DND-41 (cell line): ENCODE results near the gene NOXA1.

Experiments used
- ATAC-seq: fragments of 200-7000 bp; cut with Tn5 transposase; 3 replicates; pipeline ENCODE4 v1.9.1; 2021; ENCODE audit warnings: low read depth; ENCODE audit not compliant: insufficient read depth
- DNase-seq: peaks from one replicate; pipeline ENCODE4 v3.0.0-alpha.2; 2020
- H2AFZ ChIP-seq: 2 replicates; pipeline ENCODE4 v1.6.0; 2012; ENCODE audit warnings: low read depth, low read length
- H3K27ac ChIP-seq: 2 replicates; pipeline ENCODE4 v1.5.1; 2012; ENCODE audit warnings: low read length, inconsistent platforms
- H3K27me3 ChIP-seq: fragments of 200-600 bp; sonication (generic); 2 replicates; pipeline ENCODE4 v1.6.0; 2012; ENCODE audit warnings: low read length, mild to moderate bottlenecking, inconsistent platforms; ENCODE audit not compliant: insufficient read depth, poor library complexity
- H3K36me3 ChIP-seq: 2 replicates; pipeline ENCODE4 v1.5.1; 2012; ENCODE audit warnings: low read length, inconsistent platforms; ENCODE audit not compliant: insufficient read depth
- H3K4me1 ChIP-seq: 2 replicates; pipeline ENCODE4 v1.5.1; 2012; ENCODE audit warnings: mild to moderate bottlenecking, low read length; ENCODE audit not compliant: insufficient read depth
- H3K4me2 ChIP-seq: 2 replicates; pipeline ENCODE4 v1.6.0; 2012; ENCODE audit warnings: mild to moderate bottlenecking, moderate library complexity, low read length, inconsistent platforms; ENCODE audit not compliant: insufficient read depth
- H3K4me3 ChIP-seq, 2 experiments: fragments of 200-600 bp in 1 of 2; shearing (Covaris generic) in 1 of 2; 2 replicates each; pipeline ENCODE4 v1.5.1; 2012 to 2016; ENCODE audit warnings: inconsistent platforms in 2 of 2, low read length in 2 of 2, mild to moderate bottlenecking in 2 of 2, low read depth in 1 of 2, moderate library complexity in 1 of 2
- H3K79me2 ChIP-seq: 2 replicates; pipeline ENCODE4 v1.6.0; 2012; ENCODE audit warnings: low read length, inconsistent platforms; ENCODE audit not compliant: insufficient read depth
- H3K9ac ChIP-seq: 2 replicates; pipeline ENCODE4 v1.6.0; 2012; ENCODE audit warnings: low read depth, mild to moderate bottlenecking, inconsistent platforms, low read length, moderate library complexity
- H3K9me3 ChIP-seq: 2 replicates; pipeline ENCODE4 v1.5.1; 2012; ENCODE audit warnings: low read length, moderate library complexity, mild to moderate bottlenecking, inconsistent platforms; ENCODE audit not compliant: insufficient read depth, severe bottlenecking
- H4K20me1 ChIP-seq: 2 replicates; pipeline ENCODE4 v1.6.0; 2012; ENCODE audit warnings: low read length; ENCODE audit not compliant: insufficient read depth
- EZH2 ChIP-seq: IDR thresholded peaks from 3 replicates; pipeline ENCODE4 v1.6.1; 2012; ENCODE audit warnings: borderline replicate concordance, low read depth, mild to moderate bottlenecking, moderate library complexity, low read length, inconsistent platforms; ENCODE audit not compliant: severe bottlenecking
- TF ChIP-seq, protein P1 (sequence below): IDR thresholded peaks from 2 replicates; pipeline ENCODE4 v1.5.1; 2012; ENCODE audit warnings: borderline replicate concordance, low read length, moderate library complexity, mild to moderate bottlenecking; ENCODE audit not compliant: poor library complexity, severe bottlenecking; ENCODE audit errors: extremely low read depth

Gene NOXA1

DNA sequence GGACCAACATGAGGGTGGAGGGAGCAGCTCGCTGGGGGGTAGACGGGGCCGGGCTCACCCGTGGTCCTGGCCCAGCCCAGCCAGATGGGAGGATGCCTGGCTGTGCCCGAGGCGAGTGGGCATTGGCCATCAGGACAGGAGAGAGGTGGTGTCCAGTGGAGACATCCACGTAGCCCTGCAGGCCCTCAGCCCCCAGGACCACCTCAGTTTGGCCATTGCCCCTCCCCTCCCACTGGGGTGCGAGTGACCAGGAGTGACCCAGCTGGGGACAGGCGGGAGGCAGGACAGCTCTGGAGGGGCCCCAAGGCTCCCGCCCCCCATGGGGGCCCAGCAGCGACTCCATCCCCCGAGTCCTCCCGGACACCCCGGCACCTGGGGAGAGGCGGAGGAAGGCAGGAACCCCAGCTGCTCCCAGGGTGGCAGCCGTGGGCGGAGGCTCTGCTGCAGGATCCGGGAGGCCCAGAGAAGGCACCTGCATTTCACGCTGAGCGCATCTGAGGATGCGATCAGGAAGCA is 8.3 kb downstream of the NOXA1 start:
- DNase-seq = no peak
- ATAC-seq = no peak
- Histone ChIP-seq H3K36me3 (no peaks in the 10 kb centered on the region), H3K4me3 (no peak overlapping the region), H3K79me2 (no peaks in the 10 kb centered on the region), H2AFZ (no peak overlapping the region), H3K4me2 (no peak overlapping the region), H3K9ac (no peak overlapping the region), H3K4me1 (no peaks in the 10 kb centered on the region), H4K20me1 (no peaks in the 10 kb centered on the region), H3K27ac (no peak overlapping the region), H3K27me3 (no peaks in the 10 kb centered on the region), H3K9me3 (no peaks in the 10 kb centered on the region)
- no peak for TF ChIP-seq EZH2
- TF ChIP-seq, protein P1, sequence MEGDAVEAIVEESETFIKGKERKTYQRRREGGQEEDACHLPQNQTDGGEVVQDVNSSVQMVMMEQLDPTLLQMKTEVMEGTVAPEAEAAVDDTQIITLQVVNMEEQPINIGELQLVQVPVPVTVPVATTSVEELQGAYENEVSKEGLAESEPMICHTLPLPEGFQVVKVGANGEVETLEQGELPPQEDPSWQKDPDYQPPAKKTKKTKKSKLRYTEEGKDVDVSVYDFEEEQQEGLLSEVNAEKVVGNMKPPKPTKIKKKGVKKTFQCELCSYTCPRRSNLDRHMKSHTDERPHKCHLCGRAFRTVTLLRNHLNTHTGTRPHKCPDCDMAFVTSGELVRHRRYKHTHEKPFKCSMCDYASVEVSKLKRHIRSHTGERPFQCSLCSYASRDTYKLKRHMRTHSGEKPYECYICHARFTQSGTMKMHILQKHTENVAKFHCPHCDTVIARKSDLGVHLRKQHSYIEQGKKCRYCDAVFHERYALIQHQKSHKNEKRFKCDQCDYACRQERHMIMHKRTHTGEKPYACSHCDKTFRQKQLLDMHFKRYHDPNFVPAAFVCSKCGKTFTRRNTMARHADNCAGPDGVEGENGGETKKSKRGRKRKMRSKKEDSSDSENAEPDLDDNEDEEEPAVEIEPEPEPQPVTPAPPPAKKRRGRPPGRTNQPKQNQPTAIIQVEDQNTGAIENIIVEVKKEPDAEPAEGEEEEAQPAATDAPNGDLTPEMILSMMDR = no peak

DNA sequence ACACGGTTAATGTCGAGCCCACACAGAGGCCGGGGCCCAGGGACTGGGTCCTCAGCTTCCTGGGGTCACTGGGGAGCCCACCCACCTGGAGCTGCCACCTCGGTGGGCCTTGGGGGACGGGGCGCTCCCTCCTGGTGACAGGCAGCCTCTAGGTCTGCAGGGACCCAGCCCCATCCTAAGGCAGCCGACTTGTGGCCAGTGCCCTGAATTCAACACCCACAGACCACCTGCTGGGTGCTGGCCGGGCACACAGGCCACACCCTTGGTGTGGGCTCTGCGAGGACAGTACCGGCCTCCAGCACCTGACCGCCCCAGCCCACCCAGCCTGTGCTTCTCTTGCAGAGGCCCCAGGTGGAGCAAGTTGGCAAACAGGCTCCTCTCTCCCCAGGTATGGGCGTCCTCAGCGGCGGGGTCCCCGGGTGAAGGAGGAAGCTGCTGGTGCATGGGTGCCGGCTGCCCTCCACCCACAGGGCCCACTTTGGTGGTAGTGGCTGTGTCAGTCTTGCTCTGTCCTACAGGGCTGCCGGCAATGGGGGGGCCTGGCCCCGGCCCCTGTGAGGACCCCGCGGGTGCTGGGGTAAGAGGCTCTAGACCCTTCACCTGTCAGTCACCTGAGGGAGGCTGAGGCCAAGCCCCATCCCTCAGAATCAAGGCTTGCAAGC is 9.6 kb downstream of the NOXA1 start:
- H3K27me3 ChIP-seq = no peaks in the 10 kb centered on the region
- ATAC-seq (no peak), DNase-seq (no peak)
- no peak overlapping the region for H2AFZ ChIP-seq
- H4K20me1 ChIP-seq = peaks cover 4% of the 10 kb centered on the region; the same call in 1 of the 2 replicates
- no peak overlapping the region for H3K4me2 ChIP-seq
- H3K9ac ChIP-seq = no peak overlapping the region
- no peak overlapping the region for H3K4me3 ChIP-seq
- H3K4me1 ChIP-seq = no peaks in the 10 kb centered on the region
- no peaks in the 10 kb centered on the region for H3K79me2 ChIP-seq
- H3K9me3 ChIP-seq = no peaks in the 10 kb centered on the region
- H3K27ac ChIP-seq = no peak overlapping the region
- H3K36me3 ChIP-seq = no peaks in the 10 kb centered on the region
- TF ChIP-seq EZH2 = no peak
- TF ChIP-seq, protein P1 = no peak

DNA sequence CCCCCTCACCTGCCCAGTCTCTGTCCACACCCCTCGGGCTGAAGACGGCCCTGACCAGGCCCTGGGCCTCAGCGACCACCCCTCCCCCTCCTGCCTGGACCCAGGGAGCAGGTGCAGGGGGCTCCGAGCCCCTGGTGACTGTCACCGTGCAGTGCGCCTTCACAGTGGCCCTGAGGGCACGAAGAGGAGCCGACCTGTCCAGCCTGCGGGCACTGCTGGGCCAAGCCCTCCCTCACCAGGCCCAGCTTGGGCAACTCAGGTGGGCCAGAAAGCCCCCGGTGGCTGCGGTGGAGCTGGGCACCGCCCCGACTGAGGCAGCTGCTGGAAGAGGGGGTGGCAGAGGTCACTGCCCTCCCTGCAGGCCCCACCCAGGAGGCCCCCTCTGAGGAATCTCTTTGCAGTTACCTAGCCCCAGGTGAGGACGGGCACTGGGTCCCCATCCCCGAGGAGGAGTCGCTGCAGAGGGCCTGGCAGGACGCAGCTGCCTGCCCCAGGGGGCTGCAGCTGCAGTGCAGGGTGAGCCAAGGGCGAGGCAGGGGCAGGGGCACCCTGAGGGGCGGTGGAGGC is 10.2 kb downstream of the NOXA1 start:
- Histone ChIP-seq H3K4me1 (no peaks in the 10 kb centered on the region), H4K20me1 (peaks cover 7% of the 10 kb centered on the region; the same call in 1 of the 2 replicates), H3K4me2 (no peak overlapping the region), H2AFZ (no peak overlapping the region), H3K79me2 (no peaks in the 10 kb centered on the region), H3K36me3 (no peaks in the 10 kb centered on the region), H3K4me3 (no peak overlapping the region), H3K9ac (no peak overlapping the region), H3K9me3 (no peaks in the 10 kb centered on the region), H3K27me3 (no peaks in the 10 kb centered on the region), H3K27ac (no peak overlapping the region)
- DNase-seq = no peak
- TF ChIP-seq, protein P1 = no peak
- TF ChIP-seq EZH2 = no peak
- ATAC-seq = no peak
